H9 (cell line): ENCODE measurements around the gene OR10H5. TPM values are rescaled to one million over a fixed set of nuclear protein-coding genes. Genes with fewer than 3 reads are reported as not detected.
"Not testable (repeated sequence)": the region's sequence is repeated elsewhere in the genome, so short reads cannot be mapped to it uniquely, and the experiment has no call there.

Source experiments
- DNase-seq: peaks from one replicate; pipeline ENCODE4 v3.0.0-alpha.2; 2017
- H2AFZ ChIP-seq: one replicate; pipeline ENCODE4 v1.6.1; 2013; ENCODE audit warnings: mild to moderate bottlenecking, low read length, control low read depth, moderate library complexity
- H2AK5ac ChIP-seq: 2 replicates; pipeline ENCODE4 v1.6.1; 2013; ENCODE audit warnings: low read length, control low read depth, mixed read lengths; ENCODE audit not compliant: insufficient read length
- H2BK120ac ChIP-seq: one replicate; pipeline ENCODE4 v1.6.1; 2013; ENCODE audit warnings: low read depth, mild to moderate bottlenecking, low read length, control low read depth, inconsistent platforms; ENCODE audit not compliant: poor library complexity, severe bottlenecking
- H2BK12ac ChIP-seq: 2 replicates; pipeline ENCODE4 v1.6.1; 2013; ENCODE audit warnings: low read length, control low read depth, mixed read lengths, low read depth; ENCODE audit not compliant: insufficient read length
- H2BK15ac ChIP-seq: 2 replicates; pipeline ENCODE4 v1.6.1; 2013; ENCODE audit warnings: low read depth, low read length, control low read depth
- H2BK20ac ChIP-seq: one replicate; pipeline ENCODE4 v1.6.1; 2013; ENCODE audit warnings: low read depth, mild to moderate bottlenecking, low read length, control low read depth, inconsistent platforms; ENCODE audit not compliant: poor library complexity, severe bottlenecking
- H2BK5ac ChIP-seq: 2 replicates; pipeline ENCODE4 v1.6.1; 2013; ENCODE audit warnings: low read length, control low read depth, mixed read lengths; ENCODE audit not compliant: insufficient read length
- H3K14ac ChIP-seq: 2 replicates; pipeline ENCODE4 v1.6.1; 2013; ENCODE audit warnings: low read length, control low read depth; ENCODE audit not compliant: insufficient read depth
- H3K18ac ChIP-seq: 2 replicates; pipeline ENCODE4 v1.6.1; 2013; ENCODE audit warnings: low read depth, mild to moderate bottlenecking, mixed read lengths, low read length, control low read depth; ENCODE audit not compliant: insufficient read length
- H3K23ac ChIP-seq: 2 replicates; pipeline ENCODE4 v1.6.1; 2013; ENCODE audit warnings: low read length, control low read depth, mixed read lengths, low read depth; ENCODE audit not compliant: insufficient read length
- H3K23me2 ChIP-seq: 2 replicates; pipeline ENCODE4 v1.6.1; 2013; ENCODE audit warnings: low read depth, mild to moderate bottlenecking, mixed read lengths, low read length, control low read depth; ENCODE audit not compliant: insufficient read length, poor library complexity, severe bottlenecking
- H3K27ac ChIP-seq: 2 replicates; pipeline ENCODE4 v1.5.1; 2013; ENCODE audit warnings: low read length, control low read depth, mixed read lengths, low read depth; ENCODE audit not compliant: insufficient read length
- H3K27me3 ChIP-seq: 2 replicates; pipeline ENCODE4 v1.6.1; 2013; ENCODE audit warnings: low read length, control low read depth, inconsistent platforms; ENCODE audit not compliant: insufficient read depth
- H3K4ac ChIP-seq: 2 replicates; pipeline ENCODE4 v1.6.1; 2013; ENCODE audit warnings: low read depth, mild to moderate bottlenecking, control low read depth, inconsistent platforms, low read length, moderate library complexity
- H3K4me1 ChIP-seq: 2 replicates; pipeline ENCODE4 v1.6.1; 2013; ENCODE audit warnings: low read length, control low read depth, inconsistent platforms; ENCODE audit not compliant: insufficient read depth
- H3K4me2 ChIP-seq: 2 replicates; pipeline ENCODE4 v1.6.1; 2013; ENCODE audit warnings: low read length, control low read depth, mixed read lengths; ENCODE audit not compliant: insufficient read length, insufficient read depth
- H3K56ac ChIP-seq: 2 replicates; pipeline ENCODE4 v1.6.1; 2013; ENCODE audit warnings: low read depth, mild to moderate bottlenecking, mixed read lengths, low read length, control low read depth; ENCODE audit not compliant: insufficient read length
- H3K79me1 ChIP-seq: 2 replicates; pipeline ENCODE4 v1.6.1; 2013; ENCODE audit warnings: low read depth, mild to moderate bottlenecking, moderate library complexity, low read length, control low read depth, inconsistent platforms; ENCODE audit not compliant: insufficient read depth, poor library complexity, severe bottlenecking
- H3K79me2 ChIP-seq: 2 replicates; pipeline ENCODE4 v1.6.1; 2013; ENCODE audit warnings: low read length, control low read depth, inconsistent platforms; ENCODE audit not compliant: insufficient read depth
- H3K9ac ChIP-seq: 2 replicates; pipeline ENCODE4 v1.6.1; 2013; ENCODE audit warnings: low read length, control low read depth, mixed read lengths; ENCODE audit not compliant: insufficient read length; ENCODE audit errors: extremely low read depth
- H3K9me3 ChIP-seq: one replicate; pipeline ENCODE4 v1.6.1; 2013; ENCODE audit warnings: low read depth, low read length, inconsistent platforms; ENCODE audit not compliant: control insufficient read depth
- H3T11ph ChIP-seq: one replicate; pipeline ENCODE4 v1.6.1; 2013; ENCODE audit warnings: mild to moderate bottlenecking, low read length, control low read depth, inconsistent platforms
- H4K20me1 ChIP-seq: one replicate; pipeline ENCODE4 v1.6.1; 2013; ENCODE audit not compliant: control insufficient read depth, insufficient read length, insufficient read depth
- H4K5ac ChIP-seq: 2 replicates; pipeline ENCODE4 v1.6.1; 2013; ENCODE audit warnings: low read depth, mild to moderate bottlenecking, mixed read lengths, low read length, control low read depth; ENCODE audit not compliant: insufficient read length
- H4K8ac ChIP-seq: replicated peaks from 2 replicates; pipeline ENCODE4 v1.6.1; 2013; ENCODE audit warnings: low read length, control low read depth, mixed read lengths, low read depth; ENCODE audit not compliant: insufficient read length
- H4K91ac ChIP-seq: 2 replicates; pipeline ENCODE4 v1.6.1; 2013; ENCODE audit warnings: low read depth, mild to moderate bottlenecking, moderate library complexity, mixed read lengths, low read length, control low read depth; ENCODE audit not compliant: insufficient read length
- H3K27ac Mint-ChIP-seq, 3 experiments: 2 replicates in 2 of 3; 3 replicates in 1 of 3; pipeline ENCODE4 v1.8.0; 2020 to 2021; ENCODE audit warnings: mixed read lengths in 3 of 3, mild to moderate bottlenecking in 1 of 3, moderate library complexity in 1 of 3
- H3K27me3 Mint-ChIP-seq: 2 replicates; pipeline ENCODE4 v1.8.0; 2021; ENCODE audit warnings: low read depth, mild to moderate bottlenecking, moderate library complexity, mixed read lengths
- H3K36me3 Mint-ChIP-seq, 3 experiments: 2 replicates in 2 of 3; 3 replicates in 1 of 3; pipeline ENCODE4 v1.8.0; 2020 to 2021; ENCODE audit warnings: low read depth in 3 of 3, mixed read lengths in 3 of 3; ENCODE audit not compliant: insufficient read depth in 1 of 3
- H3K4me1 Mint-ChIP-seq, 2 experiments: 2 replicates each; pipeline ENCODE4 v1.8.0; 2020; ENCODE audit warnings: mixed read lengths in 2 of 2
- H3K4me3 Mint-ChIP-seq, 2 experiments: 2 replicates in 1 of 2; 3 replicates in 1 of 2; pipeline ENCODE4 v1.8.0; 2020 to 2021; ENCODE audit warnings: mild to moderate bottlenecking in 2 of 2, mixed read lengths in 2 of 2, moderate library complexity in 1 of 2
- H3K9me3 Mint-ChIP-seq, 2 experiments: 2 replicates in 1 of 2; 3 replicates in 1 of 2; pipeline ENCODE4 v1.8.0; 2020; ENCODE audit warnings: mild to moderate bottlenecking in 2 of 2, mixed read lengths in 2 of 2, moderate library complexity in 1 of 2
- CTCF ChIP-seq: fragments of 200-600 bp; sonication (generic); conservative IDR thresholded peaks from 3 replicates; pipeline ENCODE4 v1.8.0; 2021; ENCODE audit warnings: antibody characterized with exemption, mild to moderate bottlenecking
- WGBS: extraction: QIAGEN DNeasy Blood & Tissue Kit; methylation state at CpG from one replicate; pipeline ENCODE4 v1.1.7; 2013; ENCODE audit warnings: missing lambda C conversion rate, low lambda C conversion rate, mixed read lengths; ENCODE audit not compliant: insufficient read length; ENCODE audit errors: extremely low coverage; 5-methylcytosine and 5-hydroxymethylcytosine counted together
- total RNA-seq: library from RNA; stranded (reverse); gene quantifications from 2 replicates; pipeline ENCODE4 v1.2.1, GENCODE V29; 2021

OR10H5 gene
- total RNA-seq, 1 experiment from 2014 or later, result not detected

GRCh38 chr19:15790096-15790495, 2.6 kb downstream of the OR10H5 start:
- H3K27ac ChIP-seq, result no peak overlapping the region
- H3K4me3 Mint-ChIP-seq, result no peak overlapping the region; a peak in 1 of 5 replicates
- H4K20me1 ChIP-seq, result no peaks in the 10 kb centered on the region
- no peak overlapping the region for H2AFZ ChIP-seq
- H3K4me1 Mint-ChIP-seq, result no peaks in the 10 kb centered on the region
- H3K4me2 ChIP-seq, result no peak overlapping the region
- no CpG with 5 or more reads among the region's 6 CpGs for WGBS
- no peak overlapping the region for H3K27ac Mint-ChIP-seq
- peaks cover 62% of the 10 kb centered on the region for H3K9me3 ChIP-seq
- no peak overlapping the region for H3T11ph ChIP-seq
- no peak overlapping the region for H2BK15ac ChIP-seq
- H3K56ac ChIP-seq, result no peak overlapping the region
- H3K79me2 ChIP-seq, result no peaks in the 10 kb centered on the region
- peaks cover 17 to 29% (median 22%) of the 10 kb centered on the region in 3 experiments for H3K36me3 Mint-ChIP-seq
- H3K27me3 Mint-ChIP-seq, result peaks cover 2% of the 10 kb centered on the region; the same call in 1 of the 2 replicates
- H3K14ac ChIP-seq, result no peak overlapping the region
- DNase-seq, result no peak
- no peak overlapping the region for H3K4ac ChIP-seq
- H3K23ac ChIP-seq, result no peak overlapping the region
- no peak overlapping the region for H3K18ac ChIP-seq
- H4K5ac ChIP-seq, result no peak overlapping the region
- TF ChIP-seq CTCF, result no peak
- H3K9me3 Mint-ChIP-seq, result peaks cover 85 to 89% of the 10 kb centered on the region in 2 experiments
- no peaks in the 10 kb centered on the region for H3K4me1 ChIP-seq
- no peaks in the 10 kb centered on the region for H3K23me2 ChIP-seq
- H3K9ac ChIP-seq, result no peak overlapping the region
- H2AK5ac ChIP-seq, result no peak overlapping the region
- H4K8ac ChIP-seq, result no peak overlapping the region
- H2BK120ac ChIP-seq, result no peak overlapping the region
- H3K27me3 ChIP-seq, result no peaks in the 10 kb centered on the region
- no peaks in the 10 kb centered on the region for H3K79me1 ChIP-seq
- H2BK5ac ChIP-seq, result no peak overlapping the region
- no peak overlapping the region for H2BK20ac ChIP-seq
- H2BK12ac ChIP-seq, result no peak overlapping the region
- no peak overlapping the region for H4K91ac ChIP-seq

GRCh38 chr19:15794279-15794678, 6.8 kb downstream of the OR10H5 start:
- not testable (repeated sequence) for H2AK5ac ChIP-seq, DNase-seq, H4K91ac ChIP-seq, H2BK20ac ChIP-seq, H3K79me2 ChIP-seq, H3K27me3 ChIP-seq, H2BK120ac ChIP-seq, H2AFZ ChIP-seq, H3K27ac ChIP-seq, H3T11ph ChIP-seq, H3K4me1 Mint-ChIP-seq, H3K23ac ChIP-seq, H3K27me3 Mint-ChIP-seq, H3K27ac Mint-ChIP-seq, H4K20me1 ChIP-seq, H3K4me1 ChIP-seq, H3K18ac ChIP-seq, H3K9ac ChIP-seq, H2BK5ac ChIP-seq, H3K4me2 ChIP-seq, H4K5ac ChIP-seq, H3K4me3 Mint-ChIP-seq, H4K8ac ChIP-seq, H3K14ac ChIP-seq, H3K56ac ChIP-seq, H2BK12ac ChIP-seq, H3K79me1 ChIP-seq, H3K4ac ChIP-seq, H3K23me2 ChIP-seq, H2BK15ac ChIP-seq
- H3K36me3 Mint-ChIP-seq, result peaks cover 21 to 44% (median 35%) of the 10 kb centered on the region in 3 experiments
- peaks cover 77% of the 10 kb centered on the region for H3K9me3 ChIP-seq
- WGBS, result no CpG with 5 or more reads among the region's 18 CpGs
- H3K9me3 Mint-ChIP-seq, result peaks cover 89 to 96% of the 10 kb centered on the region in 2 experiments
